Upper lobe of left lung (tissue), 4 donors: ENCODE measurements around the gene TRIM47.

ENCODE experiments used
- EP300 ChIP-seq, 4 donors: sonication (generic); formaldehyde crosslinking; IDR thresholded peaks; one replicate each; pipeline ENCODE4 v1.5.1; 2017; ENCODE audit warnings: antibody characterized with exemption in 4 of 4, control low read depth in 2 of 4
- POLR2A ChIP-seq, 4 donors: fragments of 450-650 bp; IDR thresholded peaks; one replicate each; pipeline ENCODE4 v1.5.1; 2016 to 2017; ENCODE audit warnings: antibody characterized with exemption in 4 of 4, mild to moderate bottlenecking in 2 of 4
- POLR2AphosphoS5 ChIP-seq, 2 donors: sonication (generic); formaldehyde crosslinking; IDR thresholded peaks; one replicate each; pipeline ENCODE4 v1.5.1; 2017; ENCODE audit warnings: antibody characterized with exemption in 2 of 2
- TF ChIP-seq, protein P1 (sequence below), 6 experiments: fragments of 450-650 bp in 4 of 6; fragments of 200-600 bp in 2 of 6; sonication (generic) in 2 of 6; IDR thresholded peaks; one replicate each; pipeline ENCODE4 v1.5.1; 2016 to 2019; ENCODE audit warnings: antibody characterized with exemption in 6 of 6

DNA sequence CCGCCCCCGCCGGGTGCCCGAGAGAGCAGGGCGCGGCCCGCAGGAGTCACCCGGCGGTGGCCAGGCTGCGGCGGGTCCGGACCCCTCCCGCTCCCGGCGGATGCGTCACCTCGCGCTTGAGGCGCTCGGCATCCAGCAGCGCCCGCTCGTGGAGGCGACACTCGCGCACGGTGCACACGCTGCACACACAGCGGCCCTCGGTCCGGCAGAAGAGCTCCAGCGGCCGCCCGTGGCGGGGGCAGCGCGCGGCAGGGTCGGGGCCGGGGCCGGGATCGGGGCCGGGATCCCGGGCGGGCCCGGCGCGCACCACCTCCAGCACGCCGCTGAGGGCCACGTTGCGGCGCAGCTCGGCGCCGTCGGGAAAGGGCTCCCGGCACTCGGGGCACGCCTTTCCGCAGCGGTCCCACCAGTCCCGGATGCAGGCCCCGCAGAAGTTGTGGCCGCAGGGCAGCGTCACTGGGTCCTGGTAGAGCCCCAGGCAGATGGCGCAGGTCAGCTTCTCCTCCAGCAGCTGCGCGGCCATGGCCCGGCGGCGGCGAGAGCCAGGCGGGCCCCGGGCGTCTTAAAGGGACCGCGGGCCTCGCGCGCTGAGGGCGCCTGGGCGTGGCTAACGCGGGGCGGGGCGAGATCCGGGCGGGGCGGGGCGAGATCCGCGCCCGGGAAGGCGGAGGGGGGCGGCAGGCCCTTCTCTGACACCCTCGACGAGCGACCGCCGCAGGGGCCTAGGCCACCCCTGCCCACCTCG lies 18.2 kb upstream of the TRIM47 start, which contains the start of gene TRIM65:
- TF ChIP-seq, protein P1, sequence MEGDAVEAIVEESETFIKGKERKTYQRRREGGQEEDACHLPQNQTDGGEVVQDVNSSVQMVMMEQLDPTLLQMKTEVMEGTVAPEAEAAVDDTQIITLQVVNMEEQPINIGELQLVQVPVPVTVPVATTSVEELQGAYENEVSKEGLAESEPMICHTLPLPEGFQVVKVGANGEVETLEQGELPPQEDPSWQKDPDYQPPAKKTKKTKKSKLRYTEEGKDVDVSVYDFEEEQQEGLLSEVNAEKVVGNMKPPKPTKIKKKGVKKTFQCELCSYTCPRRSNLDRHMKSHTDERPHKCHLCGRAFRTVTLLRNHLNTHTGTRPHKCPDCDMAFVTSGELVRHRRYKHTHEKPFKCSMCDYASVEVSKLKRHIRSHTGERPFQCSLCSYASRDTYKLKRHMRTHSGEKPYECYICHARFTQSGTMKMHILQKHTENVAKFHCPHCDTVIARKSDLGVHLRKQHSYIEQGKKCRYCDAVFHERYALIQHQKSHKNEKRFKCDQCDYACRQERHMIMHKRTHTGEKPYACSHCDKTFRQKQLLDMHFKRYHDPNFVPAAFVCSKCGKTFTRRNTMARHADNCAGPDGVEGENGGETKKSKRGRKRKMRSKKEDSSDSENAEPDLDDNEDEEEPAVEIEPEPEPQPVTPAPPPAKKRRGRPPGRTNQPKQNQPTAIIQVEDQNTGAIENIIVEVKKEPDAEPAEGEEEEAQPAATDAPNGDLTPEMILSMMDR (IDR thresholded peaks at IDR 0.05), result peak in 5 of 6 experiments; percentile 46 to 71 (median 61)
- TF ChIP-seq POLR2AphosphoS5 (IDR thresholded peaks at IDR 0.05) (peak; percentile 60 to 77), POLR2A (IDR thresholded peaks at IDR 0.05) (peak in 3 of 4 donors; percentile 69 to 92 (median 72)), EP300 (IDR thresholded peaks at IDR 0.05) (no peak)
